Heart right ventricle (tissue), 16 donors: ENCODE results near the gene KRTDAP. TPM values are rescaled to one million over a fixed set of nuclear protein-coding genes. Genes with fewer than 3 reads are reported as not detected.

Source experiments
- ATAC-seq, 8 donors: fragments of 200-7000 bp; cut with Tn5 transposase; one replicate each; pipeline ENCODE4 v1.9.1; 2020; ENCODE audit warnings: mild to moderate bottlenecking in 8 of 8, moderate library complexity in 8 of 8, moderate number of reproducible peaks in 1 of 8
- DNase-seq, 2 donors: peaks; one replicate each; pipeline ENCODE4 v3.0.0-alpha.2; 2020
- H3K27ac ChIP-seq, 10 donors: fragments of 200-600 bp; sonication (generic) in 2 of 10; one replicate each; pipeline versions ENCODE4 v1.5.0 to v1.8.0; 2020 to 2022; ENCODE audit warnings: mild to moderate bottlenecking in 3 of 10
- H3K27me3 ChIP-seq, 7 donors: fragments of 200-600 bp; one replicate each; pipeline ENCODE4 v1.8.0; 2021 to 2022; ENCODE audit warnings: mild to moderate bottlenecking in 2 of 7
- H3K36me3 ChIP-seq, 9 donors: fragments of 200-600 bp; sonication (generic) in 1 of 9; one replicate each; pipeline versions ENCODE4 v1.5.0 to v1.8.0; 2020 to 2022; ENCODE audit warnings: mild to moderate bottlenecking in 2 of 9
- H3K4me1 ChIP-seq, 9 donors: fragments of 200-600 bp; sonication (generic) in 1 of 9; one replicate each; pipeline versions ENCODE4 v1.5.0 to v1.8.0; 2020 to 2022; ENCODE audit warnings: mild to moderate bottlenecking in 4 of 9
- H3K4me3 ChIP-seq, 10 donors: fragments of 200-600 bp; sonication (generic) in 2 of 10; one replicate each; pipeline versions ENCODE4 v1.5.0 to v1.8.0; 2020 to 2022; ENCODE audit warnings: mild to moderate bottlenecking in 7 of 10, moderate library complexity in 2 of 10
- H3K9me3 ChIP-seq, 11 donors: fragments of 200-600 bp in 10 of 11; sonication (generic) in 2 of 11; one replicate each; pipeline versions ENCODE4 v1.5.0 to v1.8.0; 2013 to 2022; ENCODE audit warnings: mild to moderate bottlenecking in 2 of 11, control low read depth in 1 of 11, moderate library complexity in 1 of 11
- CTCF ChIP-seq, 9 donors: fragments of 200-600 bp; sonication (generic) in 2 of 9; IDR thresholded peaks; one replicate each; pipeline versions ENCODE4 v1.5.0 to v1.8.0; 2021 to 2022; ENCODE audit warnings: antibody characterized with exemption in 9 of 9, mild to moderate bottlenecking in 5 of 9, moderate library complexity in 1 of 9
- WGBS, 2 donors: extraction: QIAGEN DNeasy Blood & Tissue Kit; methylation state at CpG; one replicate each; pipeline ENCODE4 v1.1.7; 2013; ENCODE audit warnings: inconsistent platforms in 1 of 2; 5-methylcytosine and 5-hydroxymethylcytosine counted together
- intact Hi-C, 10 donors: fragments of 100-400 bp; cut with DNase I; formaldehyde crosslinking; loops; one replicate each; pipeline versions ENCODE4 v1.11.1 to v1.14.2; 2022
- polyA plus RNA-seq, 2 donors: library from polyadenylated mRNA; stranded (reverse); fragments of 200-250 nt; gene quantifications; one replicate each; pipeline ENCODE4 v1.2.3, GENCODE V29; 2013
- total RNA-seq, 10 donors: library from RNA; stranded (reverse); fragmentation: NEBNext Ultra II Directional in 3 of 10; extraction: Animal tissue kit (Norgen Biotek cat#: 25700) in 3 of 10; gene quantifications; one replicate each; pipeline versions ENCODE4 v1.2.1 to v1.2.4, GENCODE V29; 2021 to 2023
- donor health status: Arrhythmogenic right ventricular cardiomyopathy.
- donor health status: ischemic (EF 13 %, LVEDD 7.1; RV severe dilation, severe dysfunction).
- donor health status: healthy with polysubstance abuse.
- donor health status: DM: no; HTN: yes; CAD: no.
- donor health status: DM: no; HTN: no; CAD: no.
- donor health status: ischemic (EF 25% LVEDD 6.9; RV normal size, moderate dysfunction).
- donor health status: ischemic (EF 25% LVEDD 5.7; RV mildly dilated, moderate dysfunction).
- donor health status: healthy.
- donor health status: DM: yes; HTN: yes; CAD: no.
- donor health status: Ischemic cardiomyopathy.
- donor health status: ischemic (EF 35%, LVEDD 5.7; RV mildly dilated, moderate dysfunction).
- donor health status: nonischemic (EF 11% LVEDD 7.7; RV severe dilation, severe dysfunction).
- donor health status: DM: yes; HTN: yes; CAD: no.
- donor health status: PGD.
- donor health status: ischemic (EF 29% LVEDD 5.4; RV normal size, mild dysfunction).
- donor health status: nonischemic (EF 23%, LVEDD 6.1; RV moderate dilation, normal function).

The KRTDAP gene
- total and polyA plus RNA-seq, 12 donors, result not detected

- Histone ChIP-seq H3K27me3 (peaks cover 0 to 34% (median 15%) of the 10 kb centered on the region in 7 donors), H3K27ac (no peak overlapping the region), H3K4me1 (no peaks in the 10 kb centered on the region), H3K36me3 (no peaks in the 10 kb centered on the region), H3K4me3 (no peak overlapping the region), H3K9me3 (no peaks in the 10 kb centered on the region)
- no peak for ATAC-seq
- WGBS, 2 donors, result 86 to 92% methylated on average over 16 of the region's 16 CpGs
- no peak for DNase-seq
- intact Hi-C loops, result no loop called here
- no peak for TF ChIP-seq CTCF (IDR thresholded peaks at IDR 0.05)
Measured at GRCh38 chr19:35488677-35489076, 1.6 kb downstream of the KRTDAP start.

GRCh38 chr19:35487656-35488182 is 2.5 kb downstream of the KRTDAP start:
- H3K4me1 ChIP-seq, result no peaks in the 10 kb centered on the region
- H3K36me3 ChIP-seq, result no peaks in the 10 kb centered on the region
- 84 to 88% methylated on average over 10 of the region's 10 CpGs for WGBS, 2 donors
- no peak overlapping the region for H3K27ac ChIP-seq
- no peak for DNase-seq
- H3K4me3 ChIP-seq, result no peak overlapping the region
- intact Hi-C loops, result no loop called here
- H3K27me3 ChIP-seq, result peaks cover 0 to 34% (median 15%) of the 10 kb centered on the region in 7 donors
- TF ChIP-seq CTCF (IDR thresholded peaks at IDR 0.05), result no peak
- no peak for ATAC-seq
- no peaks in the 10 kb centered on the region for H3K9me3 ChIP-seq

- DNase-seq (no peak), ATAC-seq (no peak)
- Histone ChIP-seq H3K27ac (no peak overlapping the region), H3K4me3 (no peak overlapping the region), H3K36me3 (no peaks in the 10 kb centered on the region), H3K9me3 (no peaks in the 10 kb centered on the region), H3K27me3 (peaks cover 0 to 30% (median 15%) of the 10 kb centered on the region in 7 donors), H3K4me1 (no peaks in the 10 kb centered on the region)
- TF ChIP-seq CTCF (IDR thresholded peaks at IDR 0.05), result no peak
- intact Hi-C loops, result no loop called here
- 70 to 74% methylated on average over 3 of the region's 3 CpGs for WGBS, 2 donors
Measured at GRCh38 chr19:35486268-35486708, 4.0 kb downstream of the KRTDAP start.

GRCh38 chr19:35484252-35485036 is 5.8 kb downstream of the KRTDAP start:
- WGBS, 2 donors, result 52 to 53% methylated on average over 7 of the region's 7 CpGs
- DNase-seq (no peak), ATAC-seq (no peak)
- TF ChIP-seq CTCF (IDR thresholded peaks at IDR 0.05), result no peak
- Histone ChIP-seq H3K4me3 (no peak overlapping the region), H3K9me3 (no peaks in the 10 kb centered on the region), H3K4me1 (no peaks in the 10 kb centered on the region), H3K27me3 (peaks cover 0 to 15% (median 10%) of the 10 kb centered on the region in 7 donors), H3K36me3 (no peaks in the 10 kb centered on the region), H3K27ac (no peak overlapping the region)
- intact Hi-C loops, result no loop called here
